Heart right ventricle (tissue), 16 donors: ENCODE data around the gene RHEBL1. TPM values are rescaled to one million over a fixed set of nuclear protein-coding genes. Genes with fewer than 3 reads are reported as not detected.

Experiments used
- ATAC-seq, 8 donors: fragments of 200-7000 bp; cut with Tn5 transposase; one replicate each; pipeline ENCODE4 v1.9.1; 2020; ENCODE audit warnings: mild to moderate bottlenecking in 8 of 8, moderate library complexity in 8 of 8, moderate number of reproducible peaks in 1 of 8
- DNase-seq, 2 donors: peaks; one replicate each; pipeline ENCODE4 v3.0.0-alpha.2; 2020
- H3K27ac ChIP-seq, 10 donors: fragments of 200-600 bp; sonication (generic) in 2 of 10; one replicate each; pipeline versions ENCODE4 v1.5.0 to v1.8.0; 2020 to 2022; ENCODE audit warnings: mild to moderate bottlenecking in 3 of 10
- H3K27me3 ChIP-seq, 7 donors: fragments of 200-600 bp; one replicate each; pipeline ENCODE4 v1.8.0; 2021 to 2022; ENCODE audit warnings: mild to moderate bottlenecking in 2 of 7
- H3K36me3 ChIP-seq, 9 donors: fragments of 200-600 bp; sonication (generic) in 1 of 9; one replicate each; pipeline versions ENCODE4 v1.5.0 to v1.8.0; 2020 to 2022; ENCODE audit warnings: mild to moderate bottlenecking in 2 of 9
- H3K4me1 ChIP-seq, 9 donors: fragments of 200-600 bp; sonication (generic) in 1 of 9; one replicate each; pipeline versions ENCODE4 v1.5.0 to v1.8.0; 2020 to 2022; ENCODE audit warnings: mild to moderate bottlenecking in 4 of 9
- H3K4me3 ChIP-seq, 10 donors: fragments of 200-600 bp; sonication (generic) in 2 of 10; one replicate each; pipeline versions ENCODE4 v1.5.0 to v1.8.0; 2020 to 2022; ENCODE audit warnings: mild to moderate bottlenecking in 7 of 10, moderate library complexity in 2 of 10
- H3K9me3 ChIP-seq, 11 donors: fragments of 200-600 bp in 10 of 11; sonication (generic) in 2 of 11; one replicate each; pipeline versions ENCODE4 v1.5.0 to v1.8.0; 2013 to 2022; ENCODE audit warnings: mild to moderate bottlenecking in 2 of 11, control low read depth in 1 of 11, moderate library complexity in 1 of 11
- CTCF ChIP-seq, 9 donors: fragments of 200-600 bp; sonication (generic) in 2 of 9; IDR thresholded peaks; one replicate each; pipeline versions ENCODE4 v1.5.0 to v1.8.0; 2021 to 2022; ENCODE audit warnings: antibody characterized with exemption in 9 of 9, mild to moderate bottlenecking in 5 of 9, moderate library complexity in 1 of 9
- WGBS, 2 donors: extraction: QIAGEN DNeasy Blood & Tissue Kit; methylation state at CpG; one replicate each; pipeline ENCODE4 v1.1.7; 2013; ENCODE audit warnings: inconsistent platforms in 1 of 2; 5-methylcytosine and 5-hydroxymethylcytosine counted together
- intact Hi-C, 10 donors: fragments of 100-400 bp; cut with DNase I; formaldehyde crosslinking; loops; one replicate each; pipeline versions ENCODE4 v1.11.1 to v1.14.2; 2022
- polyA plus RNA-seq, 2 donors: library from polyadenylated mRNA; stranded (reverse); fragments of 200-250 nt; gene quantifications; one replicate each; pipeline ENCODE4 v1.2.3, GENCODE V29; 2013
- total RNA-seq, 10 donors: library from RNA; stranded (reverse); fragmentation: NEBNext Ultra II Directional in 3 of 10; extraction: Animal tissue kit (Norgen Biotek cat#: 25700) in 3 of 10; gene quantifications; one replicate each; pipeline versions ENCODE4 v1.2.1 to v1.2.4, GENCODE V29; 2021 to 2023
- donor health status: Arrhythmogenic right ventricular cardiomyopathy.
- donor health status: ischemic (EF 13 %, LVEDD 7.1; RV severe dilation, severe dysfunction).
- donor health status: healthy with polysubstance abuse.
- donor health status: DM: no; HTN: yes; CAD: no.
- donor health status: DM: no; HTN: no; CAD: no.
- donor health status: ischemic (EF 25% LVEDD 6.9; RV normal size, moderate dysfunction).
- donor health status: ischemic (EF 25% LVEDD 5.7; RV mildly dilated, moderate dysfunction).
- donor health status: healthy.
- donor health status: DM: yes; HTN: yes; CAD: no.
- donor health status: Ischemic cardiomyopathy.
- donor health status: ischemic (EF 35%, LVEDD 5.7; RV mildly dilated, moderate dysfunction).
- donor health status: nonischemic (EF 11% LVEDD 7.7; RV severe dilation, severe dysfunction).
- donor health status: DM: yes; HTN: yes; CAD: no.
- donor health status: PGD.
- donor health status: ischemic (EF 29% LVEDD 5.4; RV normal size, mild dysfunction).
- donor health status: nonischemic (EF 23%, LVEDD 6.1; RV moderate dilation, normal function).

The RHEBL1 gene
- total and polyA plus RNA-seq, 12 donors, result 0.23 to 1.9 (median 0.45) TPM; not detected in 2

DNA sequence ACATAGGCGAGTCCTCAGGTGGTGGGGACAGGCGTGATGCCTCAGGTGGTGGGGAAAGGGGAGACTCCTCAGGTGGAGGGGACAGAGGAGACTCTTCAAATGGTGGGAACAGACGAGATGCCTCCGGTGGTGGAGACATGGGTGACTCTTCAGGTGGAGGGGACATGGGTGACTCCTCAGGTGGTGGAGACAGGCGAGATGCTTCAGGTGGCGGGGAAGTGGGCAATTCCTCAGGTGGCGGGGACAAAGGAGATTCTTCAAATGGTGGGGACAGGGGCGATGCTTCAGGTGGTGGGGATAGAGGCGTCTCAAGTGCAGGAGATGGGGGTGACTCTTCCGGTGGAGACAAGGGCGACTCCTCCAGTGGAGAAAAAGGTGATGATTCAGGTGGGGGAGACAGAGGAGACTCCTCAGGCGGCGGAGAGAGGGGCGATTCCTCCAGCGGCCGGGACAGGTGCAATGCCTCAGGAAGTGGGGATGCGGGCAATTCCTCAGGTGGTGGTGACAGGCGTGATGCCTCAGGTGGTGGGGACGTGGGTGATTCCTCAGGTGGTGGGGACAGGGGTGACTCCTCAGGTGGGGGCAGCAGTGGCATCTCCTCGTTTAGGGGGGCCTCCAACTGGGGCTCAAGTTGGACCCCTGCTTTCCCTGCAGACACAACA, 17.9 kb downstream of the RHEBL1 start:
- no peak overlapping the region for H3K27ac ChIP-seq

DNA sequence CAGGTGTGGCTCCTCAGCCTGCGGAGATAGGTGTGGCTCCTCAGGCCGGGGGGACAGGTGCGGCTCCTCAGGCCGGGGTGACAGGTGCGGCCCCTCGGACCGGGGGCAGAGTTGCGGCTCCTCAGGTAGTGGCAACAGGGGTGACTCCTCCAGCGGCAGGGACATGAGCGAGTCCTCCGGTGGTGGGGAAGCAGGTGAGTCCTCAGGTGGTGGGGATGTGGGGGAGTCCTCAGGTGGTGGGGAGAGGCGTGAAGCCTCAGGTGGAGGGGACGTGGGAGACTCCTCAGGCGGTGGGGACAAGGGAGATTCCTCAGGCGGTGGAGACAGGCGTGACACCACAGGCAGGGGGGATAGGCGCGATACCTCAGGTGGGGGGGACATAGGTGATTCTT, 18.4 kb downstream of the RHEBL1 start:
- H3K27ac ChIP-seq, result no peak overlapping the region
- no peaks in the 10 kb centered on the region for H3K9me3 ChIP-seq
- H3K4me1 ChIP-seq, result peaks cover 10 to 24% (median 17%) of the 10 kb centered on the region in 9 donors
- H3K4me3 ChIP-seq, result no peak overlapping the region
- 96% methylated on average over 18 of the region's 18 CpGs for WGBS, 2 donors
- DNase-seq, result no peak
- H3K36me3 ChIP-seq, result peaks cover 10 to 93% (median 79%) of the 10 kb centered on the region in 9 donors
- intact Hi-C loops, result no loop called here
- H3K27me3 ChIP-seq, result no peaks in the 10 kb centered on the region
- no peak for ATAC-seq
- TF ChIP-seq CTCF (IDR thresholded peaks at IDR 0.05), result no peak

More for the DNA sequence above, 17.9 kb downstream of the RHEBL1 start:
- no peak for DNase-seq
- 89 to 93% methylated on average over 20 of the region's 20 CpGs for WGBS, 2 donors
- no peaks in the 10 kb centered on the region for H3K27me3 ChIP-seq
- intact Hi-C loops, result no loop called here
- peaks cover 10 to 87% (median 74%) of the 10 kb centered on the region in 9 donors for H3K36me3 ChIP-seq
- peaks cover 15 to 30% (median 22%) of the 10 kb centered on the region in 9 donors for H3K4me1 ChIP-seq
- TF ChIP-seq CTCF (IDR thresholded peaks at IDR 0.05), result no peak
- ATAC-seq, result no peak
- no peak overlapping the region for H3K4me3 ChIP-seq
- H3K9me3 ChIP-seq, result no peaks in the 10 kb centered on the region

- no peak for DNase-seq
Observed at GRCh38 chr12:49050507-49051372, 19.0 kb downstream of the RHEBL1 start.

More at GRCh38 chr12:49050507-49051372, 19.0 kb downstream of the RHEBL1 start:
- Histone ChIP-seq H3K27me3 (no peaks in the 10 kb centered on the region), H3K9me3 (no peaks in the 10 kb centered on the region), H3K4me1 (peaks cover 4 to 18% (median 11%) of the 10 kb centered on the region in 9 donors), H3K27ac (no peak overlapping the region), H3K36me3 (peaks cover 10 to 99% (median 85%) of the 10 kb centered on the region in 9 donors), H3K4me3 (no peak overlapping the region)
- no peak for TF ChIP-seq CTCF (IDR thresholded peaks at IDR 0.05)
- no peak for ATAC-seq
- intact Hi-C loops, result no loop called here
- 88% methylated on average over 12 to 13 of the region's 13 CpGs for WGBS, 2 donors
